HUES6 (cell line): Measurements from ENCODE around the gene PRKCQ.

Experiments
- H3K27ac ChIP-seq: 2 replicates; pipeline ENCODE4 v1.7.0; 2013; ENCODE audit warnings: low read depth, mild to moderate bottlenecking, low read length, inconsistent platforms
- H3K27me3 ChIP-seq: 2 replicates; pipeline ENCODE4 v1.6.1; 2013; ENCODE audit warnings: low read length; ENCODE audit not compliant: control insufficient read depth, insufficient read depth
- H3K36me3 ChIP-seq: 2 replicates; pipeline ENCODE4 v1.6.1; 2013; ENCODE audit warnings: low read length; ENCODE audit not compliant: control insufficient read depth, insufficient read depth
- H3K4me1 ChIP-seq: 2 replicates; pipeline ENCODE4 v1.6.1; 2013; ENCODE audit warnings: low read length; ENCODE audit not compliant: control insufficient read depth, insufficient read depth
- H3K4me3 ChIP-seq: 2 replicates; pipeline ENCODE4 v1.5.1; 2013; ENCODE audit warnings: low read depth, low read length
- H3K9ac ChIP-seq: one replicate; pipeline ENCODE4 v1.6.1; 2013; ENCODE audit warnings: mild to moderate bottlenecking, low read length
- H3K9me3 ChIP-seq: 2 replicates; pipeline ENCODE4 v1.6.1; 2013; ENCODE audit warnings: low read depth, low read length; ENCODE audit not compliant: control insufficient read depth, insufficient read depth

PRKCQ gene

DNA sequence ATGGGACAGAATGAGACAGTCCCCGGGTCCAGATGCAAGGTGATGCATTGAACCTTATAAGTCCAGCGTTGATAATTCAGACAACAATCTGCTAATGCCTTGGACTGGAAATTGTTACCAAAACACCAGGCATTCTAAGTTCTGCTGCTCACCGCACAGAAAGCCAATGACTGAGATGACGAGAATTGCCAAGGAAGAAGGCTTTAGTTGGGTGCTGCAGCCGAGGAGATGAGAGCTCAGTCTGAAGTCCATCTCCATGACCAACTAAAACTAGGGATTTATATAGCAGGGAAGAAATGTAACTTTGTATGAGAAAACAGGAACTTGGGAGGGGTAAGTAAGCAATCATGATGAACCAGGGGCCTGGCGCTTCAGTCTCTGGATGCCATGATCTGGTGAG, 68.7 kb downstream of the PRKCQ start:
- no peak overlapping the region for H3K27ac ChIP-seq
- no peak overlapping the region for H3K4me3 ChIP-seq
- peaks cover 46% of the 10 kb centered on the region for H3K36me3 ChIP-seq
- peaks cover 5% of the 10 kb centered on the region for H3K9me3 ChIP-seq
- H3K4me1 ChIP-seq = peaks cover under 1% of the 10 kb centered on the region; the same call in 1 of the 2 replicates
- H3K27me3 ChIP-seq = no peaks in the 10 kb centered on the region
- H3K9ac ChIP-seq = no peak overlapping the region

DNA sequence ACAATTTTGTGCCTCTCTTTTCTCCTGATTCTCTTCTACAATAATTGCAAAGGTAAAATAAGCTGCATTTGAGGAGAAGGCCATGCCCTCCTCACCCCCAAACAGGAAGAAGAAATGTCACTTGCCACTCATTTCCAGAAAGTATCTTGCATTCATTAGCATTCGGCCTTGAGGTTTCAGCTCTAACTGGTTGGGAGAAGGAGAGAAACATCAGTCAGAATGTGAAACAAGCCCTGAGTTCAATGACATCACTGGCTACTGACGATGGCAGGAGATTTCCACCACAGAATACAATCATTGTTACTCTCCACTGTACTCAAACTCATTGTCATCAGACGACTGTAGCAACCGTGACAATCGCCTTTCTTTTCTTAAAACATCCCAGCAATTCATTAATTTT, 72.8 kb downstream of the PRKCQ start:
- peaks cover 5% of the 10 kb centered on the region for H3K9me3 ChIP-seq
- no peak overlapping the region for H3K9ac ChIP-seq
- no peak overlapping the region for H3K27ac ChIP-seq
- no peak overlapping the region for H3K4me3 ChIP-seq
- H3K36me3 ChIP-seq = peaks cover 33% of the 10 kb centered on the region
- no peaks in the 10 kb centered on the region for H3K4me1 ChIP-seq
- no peaks in the 10 kb centered on the region for H3K27me3 ChIP-seq

DNA sequence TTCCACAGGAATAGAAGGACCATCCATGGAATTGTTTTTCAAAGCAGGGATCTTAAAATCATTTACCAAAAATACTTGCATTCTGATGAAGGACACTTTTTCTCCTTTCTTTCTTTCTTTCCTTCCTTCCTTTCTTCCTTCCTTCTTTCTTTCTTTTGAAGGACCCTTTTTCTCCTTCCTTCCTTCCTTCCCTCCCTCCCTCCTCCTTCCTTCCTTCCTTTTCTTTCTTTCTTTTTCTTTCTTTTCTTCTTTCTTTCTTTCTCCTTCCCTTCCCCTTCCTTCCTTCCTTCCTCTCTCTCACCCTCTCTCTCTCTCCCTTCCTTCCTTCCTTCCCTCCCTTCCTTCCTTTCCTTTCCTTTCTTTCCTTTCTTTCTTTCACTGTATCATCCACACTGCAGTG, 74.8 kb downstream of the PRKCQ start:
- H3K36me3 ChIP-seq = peaks cover 23% of the 10 kb centered on the region
- H3K9ac ChIP-seq = no peak overlapping the region
- no peak overlapping the region for H3K27ac ChIP-seq
- no peaks in the 10 kb centered on the region for H3K4me1 ChIP-seq
- no peaks in the 10 kb centered on the region for H3K27me3 ChIP-seq
- no peaks in the 10 kb centered on the region for H3K9me3 ChIP-seq
- no peak overlapping the region for H3K4me3 ChIP-seq

DNA sequence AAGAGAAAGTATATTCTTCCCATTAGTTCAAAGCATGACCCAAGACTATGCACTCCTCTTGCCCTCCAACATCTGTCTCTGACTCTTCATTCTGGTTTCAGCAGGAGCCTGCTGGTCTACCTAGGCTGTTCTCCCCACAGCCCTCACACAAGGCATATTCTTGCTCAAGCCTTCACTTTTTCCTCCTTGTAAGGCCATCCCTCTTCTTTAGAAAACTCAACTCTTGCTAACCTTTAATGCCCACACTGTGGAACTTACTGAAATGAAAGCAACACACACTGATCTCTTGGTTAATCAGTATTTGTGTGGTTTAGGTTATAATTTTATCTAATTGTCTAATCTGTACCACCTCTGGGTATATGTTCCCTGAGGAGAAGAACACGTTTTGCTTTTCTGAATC, 75.8 kb downstream of the PRKCQ start:
- no peak overlapping the region for H3K27ac ChIP-seq
- no peaks in the 10 kb centered on the region for H3K4me1 ChIP-seq
- no peaks in the 10 kb centered on the region for H3K27me3 ChIP-seq
- no peaks in the 10 kb centered on the region for H3K9me3 ChIP-seq
- no peak overlapping the region for H3K4me3 ChIP-seq
- no peak overlapping the region for H3K9ac ChIP-seq
- peaks cover 23% of the 10 kb centered on the region for H3K36me3 ChIP-seq

DNA sequence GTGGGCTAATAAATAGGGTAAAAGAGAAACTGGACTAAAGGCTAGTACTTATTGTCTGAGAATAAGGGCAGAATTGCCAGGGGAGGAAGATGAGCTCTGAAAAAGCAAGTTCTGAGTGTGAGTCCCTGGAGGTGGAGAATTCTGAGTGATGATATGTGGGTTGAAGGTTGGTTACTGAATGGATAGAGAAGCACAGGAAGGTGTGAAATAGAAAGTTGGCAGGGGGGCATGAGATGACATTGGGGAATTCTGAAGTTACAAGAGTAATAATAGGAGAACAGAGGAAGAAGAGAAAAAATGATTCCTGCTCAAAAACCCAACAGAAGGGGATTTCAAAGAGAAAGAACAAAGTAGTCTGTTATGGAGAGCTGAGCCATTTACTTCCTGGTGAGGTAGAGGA, 76.9 kb downstream of the PRKCQ start:
- no peak overlapping the region for H3K9ac ChIP-seq
- no peaks in the 10 kb centered on the region for H3K27me3 ChIP-seq
- no peak overlapping the region for H3K4me3 ChIP-seq
- H3K27ac ChIP-seq = no peak overlapping the region
- no peaks in the 10 kb centered on the region for H3K4me1 ChIP-seq
- peaks cover 33% of the 10 kb centered on the region for H3K36me3 ChIP-seq
- H3K9me3 ChIP-seq = no peaks in the 10 kb centered on the region

DNA sequence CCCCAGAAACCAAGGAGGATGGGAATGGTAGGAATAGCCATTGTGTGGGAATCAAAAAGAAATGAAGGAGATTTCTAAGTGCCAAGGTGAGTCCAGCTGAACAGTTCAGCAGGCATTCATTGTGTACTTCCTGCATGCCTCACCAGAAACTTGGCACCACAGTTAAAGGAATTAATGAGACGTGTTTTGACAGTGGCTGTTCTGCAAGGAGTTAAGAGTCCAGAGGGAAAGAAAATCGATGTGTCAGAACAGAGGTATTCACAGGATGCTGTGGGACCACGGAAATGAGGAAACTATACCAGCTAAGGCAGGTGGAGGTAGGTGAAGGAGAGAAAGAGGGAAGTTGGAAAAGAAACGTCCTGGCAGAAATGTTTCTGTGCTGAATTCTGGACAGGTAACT, 78.1 kb downstream of the PRKCQ start:
- H3K9me3 ChIP-seq = no peaks in the 10 kb centered on the region
- H3K4me1 ChIP-seq = no peaks in the 10 kb centered on the region
- peaks cover 41% of the 10 kb centered on the region for H3K36me3 ChIP-seq
- no peak overlapping the region for H3K27ac ChIP-seq
- no peak overlapping the region for H3K4me3 ChIP-seq
- no peaks in the 10 kb centered on the region for H3K27me3 ChIP-seq
- H3K9ac ChIP-seq = no peak overlapping the region

DNA sequence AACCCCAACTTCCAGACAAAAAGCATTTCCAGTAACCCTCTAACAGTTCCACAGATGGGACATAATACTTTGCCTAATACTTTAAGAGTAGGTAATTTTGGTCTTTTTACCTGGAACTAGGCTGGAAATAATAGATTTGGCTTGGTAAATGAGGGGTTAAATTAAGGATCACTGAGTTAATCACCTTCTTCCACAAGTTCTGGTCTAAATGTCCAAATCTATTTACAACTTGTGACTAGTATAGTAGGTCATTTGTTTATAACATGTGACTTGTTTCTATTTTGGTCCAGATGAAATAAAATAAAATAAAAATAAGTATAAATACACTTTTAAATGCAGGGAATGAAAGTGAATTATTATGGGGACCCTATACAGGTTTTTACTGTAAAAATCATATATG, 80.1 kb downstream of the PRKCQ start:
- no peak overlapping the region for H3K9ac ChIP-seq
- no peaks in the 10 kb centered on the region for H3K4me1 ChIP-seq
- H3K27ac ChIP-seq = no peak overlapping the region
- no peaks in the 10 kb centered on the region for H3K27me3 ChIP-seq
- no peaks in the 10 kb centered on the region for H3K9me3 ChIP-seq
- peaks cover 55% of the 10 kb centered on the region for H3K36me3 ChIP-seq
- H3K4me3 ChIP-seq = no peak overlapping the region

DNA sequence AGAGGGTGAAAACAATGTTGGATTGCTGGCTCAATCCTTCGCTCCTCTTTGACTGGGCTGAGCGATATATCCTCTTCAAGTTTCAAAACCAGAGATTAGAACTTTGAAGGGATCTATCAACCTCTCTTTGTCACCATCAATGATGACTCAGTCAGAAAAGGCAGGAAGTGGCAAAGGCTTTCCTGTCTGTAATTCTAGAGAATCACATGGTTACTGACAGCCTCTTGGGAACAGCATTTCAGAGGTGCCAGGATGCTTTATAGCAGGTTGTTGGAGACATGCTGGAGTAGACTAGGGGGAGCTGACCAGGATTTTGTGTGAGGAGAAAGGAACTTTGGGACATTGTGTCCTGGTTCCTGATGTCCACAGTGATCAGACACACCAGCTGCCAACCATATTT, 81.3 kb downstream of the PRKCQ start:
- H3K27me3 ChIP-seq = no peaks in the 10 kb centered on the region
- no peak overlapping the region for H3K27ac ChIP-seq
- H3K4me3 ChIP-seq = no peak overlapping the region
- H3K9me3 ChIP-seq = no peaks in the 10 kb centered on the region
- no peak overlapping the region for H3K9ac ChIP-seq
- H3K36me3 ChIP-seq = peaks cover 66% of the 10 kb centered on the region
- H3K4me1 ChIP-seq = no peaks in the 10 kb centered on the region

DNA sequence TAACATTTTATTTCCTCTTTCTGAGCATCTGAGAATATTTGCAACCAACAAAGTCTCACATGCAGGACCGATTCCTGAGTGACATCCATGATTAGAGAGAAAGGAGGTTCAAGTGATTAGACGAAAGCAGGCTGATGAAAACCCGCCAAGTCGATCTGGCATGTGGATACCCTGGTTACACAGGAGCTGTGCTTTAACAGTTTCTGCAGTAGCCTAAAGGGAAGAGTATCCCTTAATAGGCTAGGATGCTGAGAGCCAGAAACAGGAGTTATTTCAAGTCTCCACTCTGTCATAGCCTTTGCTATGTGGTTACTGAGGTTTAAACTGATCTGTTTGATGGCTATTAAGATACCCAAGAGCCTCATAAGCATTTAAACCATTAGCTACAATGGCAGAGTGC, 82.5 kb downstream of the PRKCQ start:
- Histone ChIP-seq H3K4me3 (no peak overlapping the region), H3K9me3 (no peaks in the 10 kb centered on the region), H3K9ac (no peak overlapping the region), H3K27me3 (no peaks in the 10 kb centered on the region), H3K36me3 (peaks cover 70% of the 10 kb centered on the region), H3K4me1 (no peaks in the 10 kb centered on the region), H3K27ac (no peak overlapping the region)

DNA sequence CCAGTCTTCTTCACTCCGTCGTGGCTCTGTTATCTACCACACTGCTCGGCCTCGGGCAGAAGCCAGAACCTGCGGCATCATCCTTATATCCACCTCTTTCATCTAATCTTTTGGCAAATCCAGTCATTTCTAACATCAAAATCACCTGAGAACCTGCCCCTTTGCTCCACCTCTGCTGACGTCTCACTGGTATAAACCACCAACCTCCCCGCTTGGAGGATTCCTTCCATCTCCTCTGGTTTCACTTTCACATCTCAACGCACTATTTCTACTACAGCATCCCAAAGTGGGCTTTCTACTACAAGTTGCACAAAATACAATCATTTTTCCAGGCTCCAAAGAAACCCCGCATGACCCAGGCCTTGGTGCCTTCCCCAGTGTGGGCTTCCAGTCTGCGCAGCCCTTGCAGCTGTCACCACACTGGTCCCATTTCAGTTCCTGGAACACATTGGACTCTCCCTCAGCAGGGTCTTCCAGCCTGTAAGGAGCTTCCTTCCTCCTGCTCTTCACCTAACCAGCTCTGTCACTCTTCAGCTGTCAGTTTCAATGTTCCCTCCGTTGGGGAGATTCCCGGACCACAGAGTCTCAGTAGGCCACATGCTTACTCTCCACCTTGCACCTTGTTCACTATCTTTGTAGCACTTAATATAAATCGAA, 85.0 kb downstream of the PRKCQ start:
- Histone ChIP-seq H3K36me3 (peaks cover 78% of the 10 kb centered on the region), H3K27ac (no peak overlapping the region), H3K9ac (no peak overlapping the region), H3K4me3 (no peak overlapping the region), H3K9me3 (no peaks in the 10 kb centered on the region), H3K27me3 (no peaks in the 10 kb centered on the region), H3K4me1 (no peaks in the 10 kb centered on the region)

DNA sequence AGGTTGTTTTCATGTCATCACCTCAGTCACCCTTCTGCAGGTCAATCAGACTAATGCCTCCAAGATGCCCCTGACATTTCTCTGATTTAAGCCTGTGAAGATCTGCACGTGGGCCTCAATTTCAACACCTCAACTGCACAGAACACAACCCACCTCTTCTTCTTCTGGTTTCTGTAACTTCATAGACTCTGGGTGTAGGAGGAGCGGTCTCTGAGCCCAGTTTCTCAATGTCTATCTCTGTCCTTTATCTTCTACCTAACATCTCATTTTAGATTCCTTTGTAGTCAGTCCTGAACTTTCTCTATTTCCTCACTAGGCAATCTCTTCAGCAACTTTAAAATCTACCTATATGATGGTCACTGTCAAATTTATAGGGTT, 85.6 kb downstream of the PRKCQ start:
- H3K27me3 ChIP-seq = no peaks in the 10 kb centered on the region
- H3K27ac ChIP-seq = no peak overlapping the region
- H3K9ac ChIP-seq = no peak overlapping the region
- peaks cover 84% of the 10 kb centered on the region for H3K36me3 ChIP-seq
- H3K4me1 ChIP-seq = no peaks in the 10 kb centered on the region
- H3K9me3 ChIP-seq = no peaks in the 10 kb centered on the region
- no peak overlapping the region for H3K4me3 ChIP-seq
